Measurements from ENCODE around the gene P2RX2.

DNA sequence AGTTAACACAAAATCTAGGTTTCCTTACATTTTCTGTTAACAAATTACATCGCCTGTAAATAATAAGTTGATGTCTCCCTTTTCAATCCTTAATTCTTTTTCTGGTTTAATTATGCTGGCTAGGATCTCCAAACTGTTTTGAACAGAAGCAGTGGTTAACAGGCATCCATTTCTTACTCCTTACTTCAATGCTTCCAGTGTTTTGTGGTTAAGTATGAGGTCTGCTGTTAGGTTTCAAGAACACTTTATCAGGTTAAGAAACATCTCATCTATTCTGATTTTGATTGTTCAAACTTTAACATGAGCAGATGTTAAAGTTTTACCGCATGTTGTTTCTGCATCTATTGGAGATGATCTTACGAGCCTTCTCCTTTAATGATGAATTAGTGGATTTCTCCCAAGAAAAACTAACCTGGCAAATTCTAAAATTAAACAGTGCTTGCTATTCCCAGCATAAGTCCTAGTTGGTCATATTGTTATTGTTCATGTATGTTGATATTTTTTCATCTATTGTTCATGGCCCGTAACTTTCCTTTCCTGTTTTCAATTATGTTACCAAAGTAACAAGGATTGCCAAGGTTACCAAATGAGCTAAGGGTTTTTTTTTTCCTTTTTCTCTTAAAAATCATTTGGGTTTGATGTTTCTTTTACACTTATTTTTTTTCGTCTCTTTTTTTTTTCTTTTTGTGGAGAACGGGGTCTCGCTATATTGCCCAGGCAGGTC lies 35.2 kb downstream of the P2RX2 start:
- TF ChIP-seq, protein P1, sequence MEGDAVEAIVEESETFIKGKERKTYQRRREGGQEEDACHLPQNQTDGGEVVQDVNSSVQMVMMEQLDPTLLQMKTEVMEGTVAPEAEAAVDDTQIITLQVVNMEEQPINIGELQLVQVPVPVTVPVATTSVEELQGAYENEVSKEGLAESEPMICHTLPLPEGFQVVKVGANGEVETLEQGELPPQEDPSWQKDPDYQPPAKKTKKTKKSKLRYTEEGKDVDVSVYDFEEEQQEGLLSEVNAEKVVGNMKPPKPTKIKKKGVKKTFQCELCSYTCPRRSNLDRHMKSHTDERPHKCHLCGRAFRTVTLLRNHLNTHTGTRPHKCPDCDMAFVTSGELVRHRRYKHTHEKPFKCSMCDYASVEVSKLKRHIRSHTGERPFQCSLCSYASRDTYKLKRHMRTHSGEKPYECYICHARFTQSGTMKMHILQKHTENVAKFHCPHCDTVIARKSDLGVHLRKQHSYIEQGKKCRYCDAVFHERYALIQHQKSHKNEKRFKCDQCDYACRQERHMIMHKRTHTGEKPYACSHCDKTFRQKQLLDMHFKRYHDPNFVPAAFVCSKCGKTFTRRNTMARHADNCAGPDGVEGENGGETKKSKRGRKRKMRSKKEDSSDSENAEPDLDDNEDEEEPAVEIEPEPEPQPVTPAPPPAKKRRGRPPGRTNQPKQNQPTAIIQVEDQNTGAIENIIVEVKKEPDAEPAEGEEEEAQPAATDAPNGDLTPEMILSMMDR (IDR thresholded peaks at IDR 0.05): no peak
- no peak for TF ChIP-seq POLR2A (IDR thresholded peaks at IDR 0.05; ENCODE audit: low read length)
- TF ChIP-seq, protein P2, sequence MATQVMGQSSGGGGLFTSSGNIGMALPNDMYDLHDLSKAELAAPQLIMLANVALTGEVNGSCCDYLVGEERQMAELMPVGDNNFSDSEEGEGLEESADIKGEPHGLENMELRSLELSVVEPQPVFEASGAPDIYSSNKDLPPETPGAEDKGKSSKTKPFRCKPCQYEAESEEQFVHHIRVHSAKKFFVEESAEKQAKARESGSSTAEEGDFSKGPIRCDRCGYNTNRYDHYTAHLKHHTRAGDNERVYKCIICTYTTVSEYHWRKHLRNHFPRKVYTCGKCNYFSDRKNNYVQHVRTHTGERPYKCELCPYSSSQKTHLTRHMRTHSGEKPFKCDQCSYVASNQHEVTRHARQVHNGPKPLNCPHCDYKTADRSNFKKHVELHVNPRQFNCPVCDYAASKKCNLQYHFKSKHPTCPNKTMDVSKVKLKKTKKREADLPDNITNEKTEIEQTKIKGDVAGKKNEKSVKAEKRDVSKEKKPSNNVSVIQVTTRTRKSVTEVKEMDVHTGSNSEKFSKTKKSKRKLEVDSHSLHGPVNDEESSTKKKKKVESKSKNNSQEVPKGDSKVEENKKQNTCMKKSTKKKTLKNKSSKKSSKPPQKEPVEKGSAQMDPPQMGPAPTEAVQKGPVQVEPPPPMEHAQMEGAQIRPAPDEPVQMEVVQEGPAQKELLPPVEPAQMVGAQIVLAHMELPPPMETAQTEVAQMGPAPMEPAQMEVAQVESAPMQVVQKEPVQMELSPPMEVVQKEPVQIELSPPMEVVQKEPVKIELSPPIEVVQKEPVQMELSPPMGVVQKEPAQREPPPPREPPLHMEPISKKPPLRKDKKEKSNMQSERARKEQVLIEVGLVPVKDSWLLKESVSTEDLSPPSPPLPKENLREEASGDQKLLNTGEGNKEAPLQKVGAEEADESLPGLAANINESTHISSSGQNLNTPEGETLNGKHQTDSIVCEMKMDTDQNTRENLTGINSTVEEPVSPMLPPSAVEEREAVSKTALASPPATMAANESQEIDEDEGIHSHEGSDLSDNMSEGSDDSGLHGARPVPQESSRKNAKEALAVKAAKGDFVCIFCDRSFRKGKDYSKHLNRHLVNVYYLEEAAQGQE (IDR thresholded peaks at IDR 0.05): no peak
- no peak for TF ChIP-seq JUN (IDR thresholded peaks at IDR 0.05)
- TF ChIP-seq, protein P3, sequence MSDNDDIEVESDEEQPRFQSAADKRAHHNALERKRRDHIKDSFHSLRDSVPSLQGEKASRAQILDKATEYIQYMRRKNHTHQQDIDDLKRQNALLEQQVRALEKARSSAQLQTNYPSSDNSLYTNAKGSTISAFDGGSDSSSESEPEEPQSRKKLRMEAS (IDR thresholded peaks at IDR 0.05): no peak
- TF ChIP-seq EHMT2 (IDR thresholded peaks at IDR 0.05; ENCODE audit: low read depth): no peak
- no peak for TF ChIP-seq JUNB (IDR thresholded peaks at IDR 0.05)
- TF ChIP-seq POLR2AphosphoS2 (conservative IDR thresholded peaks at IDR 0.05; ENCODE audit: low read length): no peak

All from A549 (cell line).